Adrenal gland (tissue), 12 donors: ENCODE measurements around the gene MISP. TPM values are rescaled to one million over a fixed set of nuclear protein-coding genes. Genes with fewer than 3 reads are reported as not detected.

Source experiments
- DNase-seq, 7 donors: peaks; one replicate each; pipeline ENCODE4 v3.0.0-alpha.2; 2019 to 2020
- H3K27ac ChIP-seq, 5 donors: fragments of 200-600 bp; sonication (generic) in 4 of 5; 1 replicate in 3 of 5; 2 replicates in 2 of 5; pipeline versions ENCODE4 v1.5.1 to v1.8.0; 2016 to 2020; ENCODE audit warnings: mild to moderate bottlenecking in 1 of 5
- H3K27me3 ChIP-seq: fragments of 200-600 bp; 2 replicates; pipeline ENCODE4 v1.8.0; 2021
- H3K36me3 ChIP-seq, 2 donors: fragments of 200-600 bp; replicated peaks in 1 of 2; 1 replicate in 1 of 2; 2 replicates in 1 of 2; pipeline versions ENCODE4 v1.5.1 to v1.8.0; 2018 to 2022
- H3K4me1 ChIP-seq, 2 donors: fragments of 200-600 bp; replicated peaks in 1 of 2; 1 replicate in 1 of 2; 2 replicates in 1 of 2; pipeline versions ENCODE4 v1.5.1 to v1.8.0; 2018 to 2021
- H3K4me3 ChIP-seq, 4 donors: fragments of 200-600 bp; sonication (generic) in 3 of 4; one replicate each; pipeline ENCODE4 v1.5.1; 2016 to 2018
- H3K9me3 ChIP-seq, 3 donors: fragments of 200-600 bp; sonication (generic) in 1 of 3; replicated peaks in 1 of 3; 1 replicate in 2 of 3; 2 replicates in 1 of 3; pipeline versions ENCODE4 v1.5.1 to v1.8.0; 2016 to 2021
- CTCF ChIP-seq, 6 experiments: fragments of 450-650 bp in 4 of 6; fragments of 200-600 bp in 2 of 6; sonication (generic) in 1 of 6; IDR thresholded peaks; 1 replicate in 5 of 6; 2 replicates in 1 of 6; pipeline versions ENCODE4 v1.5.1 to v1.8.0; 2016 to 2021; ENCODE audit warnings: antibody characterized with exemption in 6 of 6, mild to moderate bottlenecking in 2 of 6, moderate library complexity in 1 of 6
- POLR2A ChIP-seq, 2 donors: fragments of 450-650 bp; IDR thresholded peaks; one replicate each; pipeline ENCODE4 v1.6.1; 2017; ENCODE audit warnings: antibody characterized with exemption in 2 of 2, mild to moderate bottlenecking in 2 of 2, moderate library complexity in 1 of 2
- WGBS, 4 donors: extraction: QIAGEN DNeasy Blood & Tissue Kit in 2 of 4; methylation state at CpG; one replicate each; pipeline versions ENCODE4 v1.1.5 to v1.1.7; 2013 to 2017; 5-methylcytosine and 5-hydroxymethylcytosine counted together
- intact Hi-C, 2 donors: fragments of 100-400 bp; cut with DNase I; formaldehyde crosslinking; loops; one replicate each; pipeline versions ENCODE4 v1.14.1 to v1.15.0; 2022 to 2023
- polyA plus RNA-seq, 3 donors: library from polyadenylated mRNA; stranded (reverse); fragments of 200-250 nt in 2 of 3; fragments of 350-450 nt in 1 of 3; fragmentation: Illumina TruSeq in 1 of 3; extraction: RNeasy Lipid Tissue Mini Kit (QIAGEN cat#74804) in 1 of 3; gene quantifications; one replicate each; pipeline ENCODE4 v1.2.3, GENCODE V29; 2013 to 2014
- total RNA-seq, 9 donors: library from RNA; depleted of rRNA in 4 of 9; stranded (reverse); fragments of >200 nt in 4 of 9; fragments of 120-200 nt in 1 of 9; fragmentation: NEBNext Ultra II Directional in 1 of 9; extraction: Animal tissue kit (Norgen Biotek cat#: 25700) in 1 of 9; gene quantifications; one replicate each; pipeline versions ENCODE4 v1.1.0 to v1.2.4, GENCODE V29; 2013 to 2023
- donor health status: healthy with polysubstance abuse.
- donor health status: Bipolar disorder and iron deficiency.
- donor health status: DM: yes; HTN: yes; CAD: no.
- donor health status: DM: no; HTN: no; CAD: no.
- donor health status: DM: no; HTN: no; CAD: no.
- donor health status: DM: yes; HTN: yes; CAD: no.

The MISP gene
- total and polyA plus RNA-seq, 12 donors, result 0.06 to 0.43 (median 0.11) TPM; not detected in 6

GRCh38 chr19:780935-781334 lies 30.0 kb downstream of the MISP start:
- Histone ChIP-seq H3K4me1 (no peaks in the 10 kb centered on the region), H3K27me3 (no peaks in the 10 kb centered on the region), H3K4me3 (no peak overlapping the region), H3K9me3 (no peaks in the 10 kb centered on the region), H3K27ac (peak overlapping the region in 1 of 5 donors; percentile 68), H3K36me3 (no peaks in the 10 kb centered on the region)
- no peak for TF ChIP-seq CTCF (IDR thresholded peaks at IDR 0.05)
- WGBS, 4 donors, result 76 to 82% (median 80%) methylated on average over 1 to 15 of the region's 15 CpGs
- intact Hi-C loops, result no loop called here
- DNase-seq, result no peak

GRCh38 chr19:781800-782184 lies 30.9 kb downstream of the MISP start:
- H3K27ac ChIP-seq, result peak overlapping the region in 3 of 5 donors; percentile 60 to 85 (median 68)
- TF ChIP-seq CTCF (IDR thresholded peaks at IDR 0.05) (no peak), POLR2A (IDR thresholded peaks at IDR 0.05) (no peak)

GRCh38 chr19:782185-782877 lies 31.4 kb downstream of the MISP start:
- Histone ChIP-seq H3K9me3 (no peaks in the 10 kb centered on the region), H3K27ac (peak overlapping the region in 3 of 5 donors; percentile 60 to 85 (median 68)), H3K27me3 (no peaks in the 10 kb centered on the region), H3K36me3 (no peaks in the 10 kb centered on the region), H3K4me3 (peak overlapping the region in 1 of 4 donors; percentile 39), H3K4me1 (no peaks in the 10 kb centered on the region)
- TF ChIP-seq CTCF (IDR thresholded peaks at IDR 0.05) (no peak), POLR2A (IDR thresholded peaks at IDR 0.05) (no peak)
- 37 to 52% (median 42%) methylated on average over 25 to 29 of the region's 29 CpGs for WGBS, 4 donors
- intact Hi-C loops, result no loop called here
- DNase-seq, result peak in 1 of 7 donors; percentile 44

More at GRCh38 chr19:781800-782184, 30.9 kb downstream of the MISP start:
- DNase-seq, result no peak
- intact Hi-C loops, result no loop called here
- H3K27me3 ChIP-seq, result no peaks in the 10 kb centered on the region
- H3K36me3 ChIP-seq, result no peaks in the 10 kb centered on the region
- no peaks in the 10 kb centered on the region for H3K9me3 ChIP-seq
- no peaks in the 10 kb centered on the region for H3K4me1 ChIP-seq
- H3K4me3 ChIP-seq, result no peak overlapping the region
- WGBS, 4 donors, result 80 to 90% (median 84%) methylated on average over 13 to 19 of the region's 19 CpGs

GRCh38 chr19:782878-783668 lies 32.2 kb downstream of the MISP start:
- 50 to 61% (median 61%) methylated on average over 29 to 30 of the region's 30 CpGs for WGBS, 4 donors
- peak overlapping the region in 3 of 5 donors; percentile 60 to 85 (median 68) for H3K27ac ChIP-seq
- TF ChIP-seq CTCF (IDR thresholded peaks at IDR 0.05) (no peak), POLR2A (IDR thresholded peaks at IDR 0.05) (no peak)
- no peaks in the 10 kb centered on the region for H3K27me3 ChIP-seq
- peak in 1 of 7 donors; percentile 72 for DNase-seq
- H3K36me3 ChIP-seq, result no peaks in the 10 kb centered on the region
- no peaks in the 10 kb centered on the region for H3K4me1 ChIP-seq
- no peaks in the 10 kb centered on the region for H3K9me3 ChIP-seq
- peak overlapping the region in 1 of 4 donors; percentile 39 for H3K4me3 ChIP-seq
- intact Hi-C loops, result no loop called here
